Measurements from ENCODE around the gene ZNF101.

DNA sequence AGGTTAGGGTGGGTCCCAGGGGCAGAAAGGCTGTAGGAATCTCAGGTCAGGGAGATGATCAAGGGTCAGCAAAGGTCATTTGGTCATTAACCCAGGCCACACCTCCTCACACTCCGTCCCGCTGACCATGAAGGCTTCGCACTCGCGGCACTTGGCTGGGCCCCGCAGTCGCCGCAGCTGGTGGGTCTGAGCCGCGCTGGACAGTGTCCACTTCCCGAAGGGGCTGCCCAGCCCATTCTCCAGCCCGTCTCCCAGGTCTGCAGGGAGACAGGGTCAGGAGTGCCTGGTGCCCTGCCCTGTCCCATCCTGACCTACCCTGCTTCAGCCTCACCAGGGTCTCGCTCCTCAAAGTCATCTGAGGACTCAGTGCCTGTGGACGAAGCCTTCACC, 33.3 kb upstream of the ZNF101 start:
- TF ChIP-seq, protein P1, sequence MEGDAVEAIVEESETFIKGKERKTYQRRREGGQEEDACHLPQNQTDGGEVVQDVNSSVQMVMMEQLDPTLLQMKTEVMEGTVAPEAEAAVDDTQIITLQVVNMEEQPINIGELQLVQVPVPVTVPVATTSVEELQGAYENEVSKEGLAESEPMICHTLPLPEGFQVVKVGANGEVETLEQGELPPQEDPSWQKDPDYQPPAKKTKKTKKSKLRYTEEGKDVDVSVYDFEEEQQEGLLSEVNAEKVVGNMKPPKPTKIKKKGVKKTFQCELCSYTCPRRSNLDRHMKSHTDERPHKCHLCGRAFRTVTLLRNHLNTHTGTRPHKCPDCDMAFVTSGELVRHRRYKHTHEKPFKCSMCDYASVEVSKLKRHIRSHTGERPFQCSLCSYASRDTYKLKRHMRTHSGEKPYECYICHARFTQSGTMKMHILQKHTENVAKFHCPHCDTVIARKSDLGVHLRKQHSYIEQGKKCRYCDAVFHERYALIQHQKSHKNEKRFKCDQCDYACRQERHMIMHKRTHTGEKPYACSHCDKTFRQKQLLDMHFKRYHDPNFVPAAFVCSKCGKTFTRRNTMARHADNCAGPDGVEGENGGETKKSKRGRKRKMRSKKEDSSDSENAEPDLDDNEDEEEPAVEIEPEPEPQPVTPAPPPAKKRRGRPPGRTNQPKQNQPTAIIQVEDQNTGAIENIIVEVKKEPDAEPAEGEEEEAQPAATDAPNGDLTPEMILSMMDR (optimal IDR thresholded peaks at IDR 0.05 in 1 of 3, IDR thresholded peaks at IDR 0.05 in 1 of 3, conservative IDR thresholded peaks at IDR 0.05 in 1 of 3; ENCODE audit: extremely low read depth in 1 of 3, insufficient read depth in 2 of 3, low read length in 3 of 3), result no peak
- TF ChIP-seq EZH2 (IDR thresholded peaks at IDR 0.05; ENCODE audit: low read length), result no peak
